HG02885 (cell line): ENCODE data around the gene FAM3B.

Experiments
- ATAC-seq: cut with Tn5 transposase; IDR thresholded peaks from one replicate; pipeline ENCODE4 v1.9.1; 2021; ENCODE audit warnings: mild to moderate bottlenecking; ENCODE audit not compliant: unreplicated experiment, poor library complexity

Gene FAM3B

DNA sequence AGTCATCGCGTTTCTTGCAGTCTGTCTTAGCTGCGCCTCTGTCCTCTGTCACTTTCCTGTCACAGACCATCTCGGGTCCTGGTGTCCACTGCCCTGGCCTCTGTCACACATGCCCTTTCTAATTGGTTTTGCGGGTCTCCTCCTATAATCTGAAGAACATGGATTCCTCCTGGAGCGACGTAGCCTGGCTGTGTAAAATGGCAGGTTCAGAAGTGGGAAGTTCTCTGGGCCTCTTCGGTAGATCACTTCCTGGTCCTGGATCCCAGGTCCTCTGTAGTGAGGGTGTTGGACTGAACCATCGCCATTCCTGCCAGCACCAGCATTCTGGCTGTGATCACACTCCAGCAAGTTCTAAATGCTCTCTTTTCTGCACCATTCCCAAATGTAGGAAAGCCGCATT lies 857 bp downstream of the FAM3B start:
- no peak for ATAC-seq

GRCh38 chr21:41318218-41318617 lies 1.6 kb downstream of the FAM3B start:
- ATAC-seq, result no peak

DNA sequence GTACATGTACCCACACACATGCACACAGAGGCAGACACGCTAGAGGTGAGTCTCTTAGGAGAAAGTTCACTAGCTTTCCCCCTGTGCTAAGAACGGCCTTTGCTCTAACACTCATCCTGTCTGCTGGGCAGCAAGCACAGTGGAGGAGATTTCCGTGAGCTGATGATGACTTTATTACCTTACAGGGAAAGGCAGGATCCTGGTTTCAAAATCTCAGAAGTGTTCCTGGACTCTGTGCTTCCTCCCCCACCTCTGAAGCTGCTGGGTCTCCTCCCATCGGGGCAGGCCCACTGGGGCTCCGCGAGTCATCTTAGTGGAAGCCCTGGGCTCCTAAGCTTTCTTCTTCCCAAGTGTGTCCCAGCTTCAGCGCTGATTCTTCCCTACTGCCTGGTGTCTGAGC lies 2.7 kb downstream of the FAM3B start:
- no peak for ATAC-seq

DNA sequence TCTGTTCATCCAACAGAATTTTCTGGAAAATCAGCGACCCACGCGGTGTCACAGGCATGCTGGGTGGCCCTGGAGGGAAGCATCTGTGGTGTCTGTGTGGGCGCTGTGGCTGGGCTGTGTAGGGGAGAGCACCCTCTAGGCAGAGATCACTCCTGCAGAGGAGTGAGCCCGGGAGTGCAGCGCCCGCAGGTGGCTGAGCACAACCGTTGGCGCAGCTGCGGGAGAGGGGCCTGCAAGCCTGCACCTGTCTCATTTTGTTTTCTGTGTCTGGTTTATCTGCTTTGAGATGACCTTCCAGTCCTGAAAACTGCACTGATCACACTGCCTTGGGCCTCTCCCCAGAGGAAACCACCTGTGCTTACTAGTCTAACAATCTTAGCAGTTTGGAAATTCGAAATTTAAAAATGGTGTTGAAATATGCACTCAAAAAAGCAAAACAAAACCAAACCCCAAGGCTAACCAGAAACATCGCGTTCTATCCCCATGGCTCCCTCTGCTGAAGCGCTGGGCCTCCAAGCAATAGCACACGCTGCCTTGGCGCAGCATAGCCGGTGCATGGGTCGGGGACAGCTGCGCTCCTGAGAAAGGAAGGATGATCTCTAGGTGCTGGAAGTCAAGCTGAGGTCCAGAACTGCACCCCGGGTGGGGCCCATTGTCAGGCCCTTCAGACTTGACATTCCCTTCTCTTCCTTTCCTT lies 4.8 kb downstream of the FAM3B start:
- ATAC-seq, result peak; percentile 68

GRCh38 chr21:41321908-41322495 lies 5.4 kb downstream of the FAM3B start:
- ATAC-seq, result no peak

GRCh38 chr21:41322496-41323382 lies 6.1 kb downstream of the FAM3B start:
- ATAC-seq, result no peak

DNA sequence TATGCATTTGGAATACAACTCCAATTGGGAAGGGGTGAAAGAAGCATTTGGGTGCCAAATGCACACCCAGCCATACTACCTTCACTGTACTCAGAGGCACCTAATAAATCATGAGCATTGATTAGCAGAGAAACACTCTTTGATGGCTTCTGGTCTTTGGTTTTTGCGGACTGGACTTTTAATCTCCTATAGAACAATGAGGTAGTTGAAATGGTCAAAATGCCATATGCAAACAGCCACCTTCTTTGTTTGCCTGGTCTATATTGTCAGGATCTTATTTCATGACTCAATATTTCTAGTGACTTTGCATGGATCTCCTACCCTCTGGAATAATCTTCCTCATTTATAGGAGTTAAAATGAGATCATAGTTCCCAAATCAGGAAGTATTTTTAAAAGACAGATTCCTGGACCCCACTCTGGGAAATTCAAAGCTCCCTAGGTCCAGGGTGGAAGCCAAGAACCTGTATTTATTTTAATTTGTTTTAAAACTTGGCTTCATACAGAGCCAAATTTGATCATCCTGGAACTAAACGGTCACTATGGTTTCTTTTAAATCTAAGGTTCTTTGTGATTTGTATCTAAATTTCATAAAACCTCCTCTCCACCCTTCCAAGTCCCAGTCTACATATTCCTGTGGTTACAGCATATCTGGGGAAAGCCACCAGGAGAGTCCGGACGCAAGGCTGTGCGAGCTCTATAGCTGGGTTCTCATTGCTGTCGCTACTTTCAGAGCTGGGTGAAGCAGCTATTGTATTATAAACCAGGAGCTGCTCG lies 8.7 kb downstream of the FAM3B start:
- no peak for ATAC-seq

DNA sequence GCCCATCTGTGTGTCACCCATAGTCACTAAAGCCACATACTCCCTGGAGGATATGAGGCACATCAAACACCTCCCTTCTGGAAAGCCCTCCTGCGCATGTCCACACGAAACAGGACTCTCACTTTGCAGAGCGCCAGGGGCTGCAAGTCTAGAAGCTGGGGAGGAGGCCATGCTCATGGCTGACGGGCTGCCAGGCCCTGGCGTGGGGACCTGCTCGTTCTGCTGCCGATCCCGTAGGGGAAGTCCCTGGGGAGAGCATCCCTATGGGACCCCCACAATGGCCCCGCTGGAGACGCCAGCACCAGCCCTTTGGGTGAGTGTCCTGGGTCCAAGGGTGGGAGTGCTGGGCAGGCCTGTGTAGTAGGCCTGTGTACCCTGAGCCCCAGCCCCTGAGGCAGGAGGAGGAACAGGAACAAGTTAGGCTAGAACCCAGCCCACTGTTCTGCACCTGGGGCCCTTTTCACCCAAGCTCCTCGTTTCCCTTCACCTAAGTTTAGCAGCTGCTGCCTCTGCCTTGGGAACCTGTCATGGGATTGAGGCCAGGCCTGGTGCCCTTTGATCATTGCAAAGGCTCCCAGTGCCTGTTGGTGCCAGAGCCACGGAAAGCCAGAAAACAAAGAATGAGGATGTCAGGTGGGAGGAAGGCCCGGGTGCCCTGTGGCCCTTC lies 9.9 kb downstream of the FAM3B start:
- no peak for ATAC-seq

GRCh38 chr21:41327753-41328152 lies 11.2 kb downstream of the FAM3B start:
- no peak for ATAC-seq

DNA sequence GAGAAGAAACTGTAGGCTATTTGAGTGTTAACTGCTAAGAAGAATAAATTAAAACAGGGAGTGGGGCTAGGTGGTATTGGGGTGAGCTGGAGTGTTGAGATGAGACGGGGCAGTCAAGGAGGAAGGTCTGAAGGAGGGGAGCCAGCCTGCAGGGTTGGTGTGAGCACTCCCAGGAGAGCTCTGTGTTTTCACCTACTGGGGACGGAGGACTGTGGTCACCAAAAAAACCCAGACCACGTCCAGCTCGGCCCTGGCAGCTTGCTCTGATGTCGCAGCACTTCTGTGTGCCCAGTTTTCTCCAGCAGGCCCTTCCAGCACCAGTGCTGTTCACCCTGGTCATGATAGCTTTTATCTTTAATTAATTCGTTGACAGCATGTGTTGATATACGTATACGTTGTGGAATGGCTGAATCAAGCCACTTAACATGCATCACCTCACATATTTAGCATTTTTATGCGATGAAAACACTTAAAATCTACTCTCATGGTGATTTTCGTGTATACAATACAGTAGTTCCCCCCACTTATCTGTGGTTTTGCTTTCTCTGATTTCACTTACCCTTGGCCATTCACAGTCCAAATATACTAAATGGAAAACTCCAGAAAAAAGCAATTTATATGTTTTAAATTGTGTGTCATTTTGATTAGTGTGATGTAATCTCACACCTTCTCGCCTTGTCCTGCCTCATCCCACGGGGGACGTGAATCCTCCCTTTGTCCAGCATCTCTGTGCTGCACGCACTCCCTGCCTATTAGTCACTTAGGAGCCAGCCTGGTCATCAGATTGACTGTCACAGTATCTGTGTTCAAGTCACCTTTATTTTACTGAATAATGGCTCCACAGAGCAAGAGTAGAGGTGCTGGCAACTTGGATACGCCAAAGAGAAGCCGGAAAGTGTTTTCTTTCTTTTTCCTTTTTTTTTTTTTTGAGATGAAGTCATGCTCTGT lies 12.3 kb downstream of the FAM3B start:
- no peak for ATAC-seq

DNA sequence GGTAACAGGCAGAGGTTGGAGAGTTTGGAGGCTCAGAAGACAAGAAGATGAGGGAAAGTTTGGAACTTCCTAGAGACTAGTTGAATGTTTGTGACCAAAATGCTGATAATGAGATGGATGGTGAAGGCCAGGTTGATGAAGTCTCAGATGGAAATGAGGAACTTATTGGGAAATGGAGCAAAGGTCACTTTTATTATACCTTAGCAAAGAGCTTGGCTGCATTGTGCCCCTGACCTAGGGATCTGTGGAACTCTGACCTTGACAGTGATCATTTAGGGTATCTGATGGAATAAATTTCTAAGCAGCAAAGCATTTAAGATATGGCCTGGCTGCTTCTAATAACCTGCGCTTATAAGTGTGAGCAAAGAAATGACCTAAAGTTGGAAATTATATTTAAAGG lies 17.2 kb downstream of the FAM3B start:
- ATAC-seq, result no peak

GRCh38 chr21:41337515-41337914 lies 20.9 kb downstream of the FAM3B start:
- no peak for ATAC-seq

DNA sequence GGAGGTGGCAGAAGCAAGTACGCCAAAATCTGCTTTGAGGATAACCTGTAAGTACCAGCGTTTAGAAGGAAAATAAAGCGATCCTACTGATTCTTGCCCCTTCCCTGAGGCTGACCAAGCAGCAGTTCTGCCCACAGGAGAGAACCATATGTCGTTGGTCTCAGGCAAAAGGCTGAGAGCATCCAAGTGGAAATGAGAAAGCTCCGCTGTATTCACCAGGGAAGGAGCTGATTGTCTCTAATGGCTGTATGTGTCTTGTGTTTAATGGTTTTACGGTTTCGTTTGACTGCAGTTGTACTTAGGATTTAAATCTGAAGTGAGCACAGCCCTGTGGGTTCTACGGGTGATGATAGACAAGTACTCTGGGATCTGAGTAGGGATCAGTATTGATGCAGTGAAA lies 21.9 kb downstream of the FAM3B start:
- ATAC-seq, result no peak

DNA sequence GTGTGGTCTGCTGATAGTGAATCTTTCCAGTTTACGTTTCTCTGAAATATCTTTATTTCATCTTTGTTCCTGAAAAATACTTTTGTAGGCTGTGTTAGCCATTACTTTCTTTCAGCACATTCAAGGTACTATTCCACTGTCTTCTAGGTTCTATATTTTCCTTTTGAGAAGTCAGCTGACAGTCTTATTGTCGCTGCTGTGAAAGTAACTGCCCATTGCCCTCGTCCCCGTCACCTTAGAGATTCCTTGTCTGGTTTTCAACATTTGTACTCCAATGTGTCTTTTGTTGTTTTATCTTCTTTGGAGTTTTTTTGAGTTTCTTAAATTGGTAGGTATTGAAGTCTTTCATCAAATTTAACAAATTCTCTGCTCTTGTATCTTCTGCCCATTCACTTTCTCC lies 25.4 kb downstream of the FAM3B start:
- ATAC-seq, result no peak

GRCh38 chr21:41344146-41344545 lies 27.5 kb downstream of the FAM3B start:
- ATAC-seq, result no peak

GRCh38 chr21:41345356-41345755 lies 28.8 kb downstream of the FAM3B start:
- ATAC-seq, result no peak

DNA sequence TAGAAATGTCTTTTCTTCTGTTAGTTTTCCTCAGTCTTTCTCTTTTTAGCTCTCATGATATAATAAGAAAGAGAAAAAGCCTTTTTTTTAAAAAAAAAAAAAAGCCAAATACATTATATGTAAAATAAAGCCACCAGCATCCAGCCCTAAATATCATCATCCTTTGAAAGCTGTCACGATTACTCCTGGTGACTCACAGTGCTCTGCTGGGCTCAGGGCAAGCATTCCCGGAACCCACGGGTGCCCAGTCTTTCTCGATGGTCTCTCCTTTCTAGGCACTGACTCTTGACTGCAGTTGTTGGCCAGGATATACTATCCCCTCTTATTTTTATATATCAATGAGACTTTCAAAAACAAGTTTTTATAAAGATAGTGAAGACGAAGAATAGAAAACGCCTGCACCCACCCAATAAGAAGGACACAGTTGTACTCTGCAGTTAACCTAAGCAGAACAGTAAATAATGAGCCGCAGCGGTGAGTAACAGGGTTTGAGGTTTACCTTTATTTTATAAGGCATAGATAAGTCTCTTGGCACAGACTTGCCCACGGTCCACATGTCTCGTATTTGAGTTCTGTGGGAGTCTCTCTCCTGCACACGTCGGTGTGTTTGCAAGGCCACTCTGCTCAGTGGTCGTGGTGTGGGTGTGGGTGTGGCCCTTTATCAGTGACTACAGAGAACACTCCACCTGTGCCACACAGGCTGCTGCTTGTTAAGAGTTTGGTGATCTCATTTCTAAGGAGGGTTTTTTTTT lies 29.5 kb downstream of the FAM3B start:
- ATAC-seq, result no peak

DNA sequence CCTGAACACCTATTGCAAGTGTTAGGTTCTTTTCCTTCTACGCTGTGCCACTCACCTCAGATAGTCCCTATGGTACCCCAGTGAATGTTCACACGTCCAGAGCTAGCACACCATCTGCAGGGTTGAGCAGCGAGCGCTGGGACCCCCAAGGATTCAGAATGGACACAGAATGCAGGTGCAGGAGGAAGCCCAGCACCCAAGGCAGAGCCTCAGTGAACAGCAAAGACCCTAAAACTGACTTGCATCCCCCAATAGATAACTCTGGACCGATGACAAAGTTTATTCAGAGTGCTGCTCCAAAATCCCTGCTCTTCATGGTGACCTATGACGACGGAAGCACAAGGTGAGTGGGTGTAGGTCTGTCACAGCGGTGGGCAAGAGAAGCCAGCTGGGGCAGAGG lies 30.2 kb downstream of the FAM3B start:
- no peak for ATAC-seq
